Measurements from ENCODE around the gene CPED1. TPM values are rescaled to one million over a fixed set of nuclear protein-coding genes. Genes with fewer than 3 reads are reported as not detected.

Gene CPED1
- total RNA-seq, 1 experiment from 2014 or later = 0.13 TPM

GRCh38 chr7:120991581-120991980 lies 3.1 kb downstream of the CPED1 start:
- Histone ChIP-seq H2AK5ac (ENCODE audit: insufficient read length, low read length) (no peak overlapping the region), H3K4ac (ENCODE audit: low read depth, low read length) (no peak overlapping the region), H2BK120ac (ENCODE audit: low read depth, low read length, poor library complexity, severe bottlenecking) (no peak overlapping the region), H3K4me1 (ENCODE audit: insufficient read depth, low read length) (no peaks in the 10 kb centered on the region), H3K9me3 (ENCODE audit: control insufficient read depth, low read depth, low read length) (no peaks in the 10 kb centered on the region), H2BK5ac (ENCODE audit: insufficient read length, low read length) (no peak overlapping the region), H3K4me2 (ENCODE audit: insufficient read depth, insufficient read length, low read length) (no peak overlapping the region), H2AFZ (ENCODE audit: low read length) (no peak overlapping the region), H3K56ac (ENCODE audit: insufficient read length, low read depth, low read length) (no peak overlapping the region), H3K79me2 (ENCODE audit: insufficient read depth, low read length) (no peaks in the 10 kb centered on the region), H3K23me2 (ENCODE audit: insufficient read length, low read depth, low read length, poor library complexity, severe bottlenecking) (peaks cover 4% of the 10 kb centered on the region), H3T11ph (ENCODE audit: low read length) (no peak overlapping the region), H2BK15ac (ENCODE audit: low read depth, low read length) (no peak overlapping the region), H3K79me1 (ENCODE audit: insufficient read depth, low read depth, low read length, poor library complexity, severe bottlenecking) (no peaks in the 10 kb centered on the region), H2BK20ac (ENCODE audit: low read depth, low read length, poor library complexity, severe bottlenecking) (no peak overlapping the region), H3K23ac (ENCODE audit: insufficient read length, low read depth, low read length) (no peak overlapping the region), H3K14ac (ENCODE audit: insufficient read depth, low read length) (no peak overlapping the region), H3K27ac (ENCODE audit: insufficient read length, low read depth, low read length) (no peak overlapping the region), H3K27me3 (ENCODE audit: insufficient read depth, low read length) (peaks cover 3% of the 10 kb centered on the region; the same call in 1 of the 2 replicates), H4K8ac (replicated peaks; ENCODE audit: insufficient read length, low read depth, low read length) (no peak overlapping the region), H3K9ac (ENCODE audit: extremely low read depth, insufficient read length, low read length) (no peak overlapping the region), H4K5ac (ENCODE audit: insufficient read length, low read depth, low read length) (no peak overlapping the region), H4K91ac (ENCODE audit: insufficient read length, low read depth, low read length) (no peak overlapping the region), H3K18ac (ENCODE audit: insufficient read length, low read depth, low read length) (no peak overlapping the region), H2BK12ac (ENCODE audit: insufficient read length, low read depth, low read length) (no peak overlapping the region), H4K20me1 (ENCODE audit: control insufficient read depth, insufficient read depth, insufficient read length) (no peaks in the 10 kb centered on the region)
- peaks cover 10 to 14% of the 10 kb centered on the region in 2 experiments for H3K4me1 Mint-ChIP-seq
- no peak overlapping the region for H3K4me3 Mint-ChIP-seq
- no peaks in the 10 kb centered on the region for H3K9me3 Mint-ChIP-seq
- DNase-seq = no peak
- no peak overlapping the region for H3K27ac Mint-ChIP-seq
- TF ChIP-seq, protein P1, sequence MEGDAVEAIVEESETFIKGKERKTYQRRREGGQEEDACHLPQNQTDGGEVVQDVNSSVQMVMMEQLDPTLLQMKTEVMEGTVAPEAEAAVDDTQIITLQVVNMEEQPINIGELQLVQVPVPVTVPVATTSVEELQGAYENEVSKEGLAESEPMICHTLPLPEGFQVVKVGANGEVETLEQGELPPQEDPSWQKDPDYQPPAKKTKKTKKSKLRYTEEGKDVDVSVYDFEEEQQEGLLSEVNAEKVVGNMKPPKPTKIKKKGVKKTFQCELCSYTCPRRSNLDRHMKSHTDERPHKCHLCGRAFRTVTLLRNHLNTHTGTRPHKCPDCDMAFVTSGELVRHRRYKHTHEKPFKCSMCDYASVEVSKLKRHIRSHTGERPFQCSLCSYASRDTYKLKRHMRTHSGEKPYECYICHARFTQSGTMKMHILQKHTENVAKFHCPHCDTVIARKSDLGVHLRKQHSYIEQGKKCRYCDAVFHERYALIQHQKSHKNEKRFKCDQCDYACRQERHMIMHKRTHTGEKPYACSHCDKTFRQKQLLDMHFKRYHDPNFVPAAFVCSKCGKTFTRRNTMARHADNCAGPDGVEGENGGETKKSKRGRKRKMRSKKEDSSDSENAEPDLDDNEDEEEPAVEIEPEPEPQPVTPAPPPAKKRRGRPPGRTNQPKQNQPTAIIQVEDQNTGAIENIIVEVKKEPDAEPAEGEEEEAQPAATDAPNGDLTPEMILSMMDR (conservative IDR thresholded peaks at IDR 0.05) = no peak
- no CpG with 5 or more reads among the region's 2 CpGs for WGBS (ENCODE audit: extremely low coverage, insufficient read length, low lambda C conversion rate)
- H3K36me3 Mint-ChIP-seq (ENCODE audit: insufficient read depth in 1 of 3, low read depth in 3 of 3) = no peaks in the 10 kb centered on the region
- peaks cover 27% of the 10 kb centered on the region for H3K27me3 Mint-ChIP-seq (ENCODE audit: low read depth)

Data from H9 (cell line).